GM21447 (cell line): ENCODE results near the gene TP53.

ENCODE experiments used
- ATAC-seq: cut with Tn5 transposase; IDR thresholded peaks from one replicate; pipeline ENCODE4 v1.9.1; 2021; ENCODE audit not compliant: unreplicated experiment

The TP53 gene

GRCh38 chr17:7707446-7707845 is 20.2 kb upstream of the TP53 start:
- ATAC-seq: no peak

GRCh38 chr17:7706631-7707354 is 19.5 kb upstream of the TP53 start:
- ATAC-seq: no peak

DNA sequence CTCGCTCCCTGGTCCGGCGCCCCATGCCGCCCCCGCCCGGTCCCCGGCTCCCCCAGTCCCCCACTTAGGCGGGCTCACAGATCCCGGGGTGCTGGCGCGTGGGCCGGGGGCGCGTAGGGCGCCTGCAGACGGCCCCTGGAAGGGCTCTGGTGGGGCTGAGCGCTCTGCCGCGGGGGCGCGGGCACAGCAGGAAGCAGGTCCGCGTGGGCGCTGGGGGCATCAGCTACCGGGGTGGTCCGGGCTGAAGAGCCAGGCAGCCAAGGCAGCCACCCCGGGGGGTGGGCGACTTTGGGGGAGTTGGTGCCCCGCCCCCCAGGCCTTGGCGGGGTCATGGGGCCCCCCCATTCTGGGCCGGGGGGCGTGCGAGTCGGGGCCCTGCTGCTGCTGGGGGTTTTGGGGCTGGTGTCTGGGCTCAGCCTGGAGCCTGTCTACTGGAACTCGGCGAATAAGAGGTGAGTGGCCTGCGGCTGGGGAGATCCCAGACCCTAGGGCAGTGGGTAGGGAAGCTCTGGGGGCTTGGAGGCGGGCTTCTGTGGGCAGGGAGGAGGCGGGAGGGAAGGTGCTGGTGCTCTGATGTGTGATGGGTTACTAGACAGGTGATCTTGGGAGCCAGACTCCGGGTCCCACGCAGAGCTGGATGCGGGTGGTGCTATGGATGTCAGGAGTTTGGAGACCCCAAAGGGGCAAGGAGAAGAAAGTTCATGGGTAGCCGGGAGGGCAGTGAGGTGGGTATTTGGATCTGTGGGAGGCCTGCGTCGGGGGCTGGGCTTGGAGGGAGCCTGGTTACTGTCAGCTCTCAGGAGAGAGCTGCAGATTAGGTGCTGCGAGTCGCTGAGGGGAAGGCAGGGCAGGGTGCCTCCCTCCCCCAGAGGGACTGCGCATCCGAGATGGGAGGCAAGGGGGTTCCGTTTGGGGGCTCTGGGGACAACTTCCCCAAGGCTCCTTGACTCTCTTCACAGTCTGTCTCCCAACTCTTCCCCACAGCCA is 18.3 kb upstream of the TP53 start:
- no peak for ATAC-seq

- ATAC-seq: no peak
Measured at GRCh38 chr17:7704601-7705268, 17.4 kb upstream of the TP53 start, which contains the start of gene EFNB3. Gene EFNB3, plus strand, starts transcription at chr17:7705202. Its CDS starts 397 bp downstream, at chr17:7705599.

GRCh38 chr17:7703584-7704479 is 16.5 kb upstream of the TP53 start:
- ATAC-seq: no peak

GRCh38 chr17:7702776-7703175 is 15.5 kb upstream of the TP53 start:
- no peak for ATAC-seq

GRCh38 chr17:7701681-7702080 is 14.4 kb upstream of the TP53 start:
- no peak for ATAC-seq

- no peak for ATAC-seq
Measured at GRCh38 chr17:7700510-7700909, 13.2 kb upstream of the TP53 start.

- no peak for ATAC-seq
Measured at GRCh38 chr17:7697828-7698588, 10.7 kb upstream of the TP53 start.

DNA sequence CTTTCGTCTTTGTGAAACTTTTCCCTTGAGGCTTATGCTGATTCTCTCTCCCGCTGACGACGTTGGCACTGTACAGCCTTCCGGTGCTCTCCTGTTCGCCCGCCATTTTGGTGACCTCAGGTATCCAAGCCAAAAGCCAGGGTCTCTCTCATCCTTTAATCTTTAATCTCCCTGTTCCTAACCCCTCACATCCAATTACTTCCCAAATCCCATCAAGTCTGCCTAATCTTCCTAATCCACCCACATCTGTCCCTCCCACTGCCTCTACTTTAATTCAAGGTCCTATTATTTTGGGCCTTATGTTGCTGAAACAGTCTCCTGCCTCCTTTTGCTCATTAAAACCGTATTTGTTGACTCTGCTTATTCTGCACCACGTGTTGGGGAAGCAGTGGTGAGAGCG is 8.3 kb upstream of the TP53 start:
- no peak for ATAC-seq

GRCh38 chr17:7688808-7689316 is 1.6 kb upstream of the TP53 start:
- no peak for ATAC-seq

- peak; percentile 61 for ATAC-seq
Measured at GRCh38 chr17:7687908-7688807, 868 bp upstream of the TP53 start, which contains the start of gene WRAP53. Gene WRAP53, plus strand, starts transcription at chr17:7688477. Its CDS starts 172 bp downstream, at chr17:7688649.

DNA sequence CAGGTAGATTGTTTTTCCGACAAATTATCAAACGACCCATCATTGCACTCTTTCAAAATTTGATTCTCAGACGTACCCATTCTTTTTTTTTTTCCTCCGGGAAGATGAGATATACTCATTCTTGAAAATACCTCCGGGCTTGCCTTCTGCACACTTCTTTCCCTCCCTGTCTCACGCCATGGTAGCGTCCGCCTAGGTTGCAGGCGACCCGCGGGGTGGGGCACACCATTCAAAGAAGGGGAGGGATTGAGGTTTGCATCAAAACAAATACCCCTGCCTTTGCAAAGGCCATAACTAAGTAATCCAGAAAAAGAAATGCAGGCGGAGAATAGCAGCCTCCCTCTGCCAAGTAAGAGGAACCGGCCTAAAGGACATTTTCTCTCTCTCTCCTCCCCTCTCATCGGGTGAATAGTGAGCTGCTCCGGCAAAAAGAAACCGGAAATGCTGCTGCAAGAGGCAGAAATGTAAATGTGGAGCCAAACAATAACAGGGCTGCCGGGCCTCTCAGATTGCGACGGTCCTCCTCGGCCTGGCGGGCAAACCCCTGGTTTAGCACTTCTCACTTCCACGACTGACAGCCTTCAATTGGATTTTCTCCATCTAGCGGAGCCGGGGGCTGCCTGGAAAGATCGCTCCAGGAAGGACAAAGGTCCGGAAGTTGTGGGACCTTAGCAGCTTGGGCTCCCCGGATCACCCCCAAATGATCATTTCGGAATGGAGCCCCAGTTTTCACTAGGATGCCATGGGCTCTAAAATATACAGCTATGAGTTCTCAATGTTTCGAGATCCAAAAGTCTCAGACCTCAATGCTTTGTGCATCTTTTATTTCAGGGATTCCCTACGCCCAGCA is 843 bp downstream of the TP53 start:
- ATAC-seq: peak; percentile 35

- ATAC-seq: peak; percentile 60
Measured at GRCh38 chr17:7685533-7686221, 1.6 kb downstream of the TP53 start.

GRCh38 chr17:7684851-7685532 is 2.3 kb downstream of the TP53 start:
- ATAC-seq: no peak

DNA sequence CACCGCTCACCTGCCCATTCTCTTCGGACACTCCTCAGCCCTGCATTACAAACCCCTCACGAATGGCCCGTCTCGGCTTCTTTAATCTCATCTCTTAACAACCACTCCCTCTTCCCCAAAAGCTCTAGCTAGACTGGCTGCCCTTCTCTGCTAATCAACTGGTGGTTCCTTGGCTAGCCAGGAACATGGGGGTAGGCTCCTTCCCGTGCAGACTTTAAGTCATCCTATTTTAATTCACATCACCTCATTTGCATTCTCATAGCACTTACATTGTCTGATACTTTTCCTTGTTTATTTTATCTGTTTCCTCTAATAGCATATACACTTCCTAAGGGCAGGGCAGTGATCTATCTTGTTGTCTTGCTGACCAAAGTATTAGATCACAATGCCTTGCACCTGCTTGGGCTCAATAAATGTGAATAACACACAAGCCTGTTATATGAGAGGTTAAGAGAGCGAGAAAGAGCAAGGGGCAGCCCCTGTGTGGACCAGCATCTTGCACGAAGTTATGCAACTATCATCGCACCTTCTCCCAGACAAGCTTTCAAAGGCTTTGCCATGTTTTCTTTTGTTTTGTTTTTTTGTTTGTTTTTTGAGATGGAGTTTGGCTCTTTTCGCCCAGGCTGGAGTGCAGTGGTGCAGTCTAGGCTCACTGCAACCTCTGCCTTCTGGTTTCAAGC is 9.8 kb downstream of the TP53 start:
- ATAC-seq: no peak
